NCI-H82 treated with DMSO at 0.1 percent for 48 hours (cell line): ENCODE results near the gene ALKBH4.
"Not testable (repeated sequence)": the region's sequence is repeated elsewhere in the genome, so short reads cannot be mapped to it uniquely, and the experiment has no call there.

Source experiments
- DNase-seq: peaks from one replicate; lab custom pipeline; 2025; ENCODE audit not compliant: unreplicated experiment; lab: John Stamatoyannopoulos, UW

Gene ALKBH4

GRCh38 chr7:102429141-102429899 lies 35.3 kb downstream of the ALKBH4 start:
- DNase-seq = no peak

GRCh38 chr7:102427019-102427405 lies 37.7 kb downstream of the ALKBH4 start:
- no peak for DNase-seq

- no peak for DNase-seq
These were observed 38.2 kb downstream of the ALKBH4 start for GRCh38 chr7:102426268-102427018.

- peak; percentile 39 for DNase-seq
These were observed 38.9 kb downstream of the ALKBH4 start for GRCh38 chr7:102425639-102426267.

- DNase-seq = no peak
These were observed 39.9 kb downstream of the ALKBH4 start for GRCh38 chr7:102424787-102425218.

GRCh38 chr7:102424129-102424551 lies 40.5 kb downstream of the ALKBH4 start:
- peak; percentile 19 for DNase-seq

GRCh38 chr7:102421706-102422240 lies 42.9 kb downstream of the ALKBH4 start:
- no peak for DNase-seq

GRCh38 chr7:102418592-102418991 lies 46.1 kb downstream of the ALKBH4 start:
- DNase-seq = no peak

- DNase-seq = no peak
These were observed 47.6 kb downstream of the ALKBH4 start for GRCh38 chr7:102417105-102417504.

- DNase-seq = no peak
These were observed 48.3 kb downstream of the ALKBH4 start for GRCh38 chr7:102416406-102416805.

- no peak for DNase-seq
These were observed 48.9 kb downstream of the ALKBH4 start for GRCh38 chr7:102415685-102416225.

GRCh38 chr7:102413611-102414010 lies 51.1 kb downstream of the ALKBH4 start:
- no peak for DNase-seq

- DNase-seq = no peak
These were observed 51.6 kb downstream of the ALKBH4 start for GRCh38 chr7:102413091-102413490.

- no peak for DNase-seq
These were observed 52.1 kb downstream of the ALKBH4 start for GRCh38 chr7:102412548-102412947.

- no peak for DNase-seq
These were observed 53.7 kb downstream of the ALKBH4 start for GRCh38 chr7:102410918-102411317.

- DNase-seq = no peak
These were observed 54.5 kb downstream of the ALKBH4 start for GRCh38 chr7:102410123-102410522.

- no peak for DNase-seq
These were observed 55.3 kb downstream of the ALKBH4 start for GRCh38 chr7:102409340-102409739.

GRCh38 chr7:102408530-102408929 lies 56.1 kb downstream of the ALKBH4 start:
- not testable (repeated sequence) for DNase-seq

GRCh38 chr7:102407910-102408309 lies 56.8 kb downstream of the ALKBH4 start:
- no peak for DNase-seq
